Panc1 (cell line): ENCODE data around the gene MAP1LC3A. TPM values are rescaled to one million over a fixed set of nuclear protein-coding genes. Genes with fewer than 3 reads are reported as not detected.

Source experiments
- ATAC-seq: fragments of 200-7000 bp; cut with Tn5 transposase; 2 replicates; pipeline ENCODE4 v1.9.1; 2020; ENCODE audit warnings: mild to moderate bottlenecking, moderate library complexity
- BruUV-seq: library from RNA; stranded (reverse); fragments of 400-500 nt; replicated peaks from 2 replicates; lab custom pipeline; 2021; lab: Mats Ljungman, UMichigan
- CTCF ChIA-PET: fragments of 300-600 bp; sonication (Branson Sonifier 250); formaldehyde crosslinking; loops from one replicate; lab custom pipeline; 2022; ENCODE audit warnings: antibody characterized with exemption; lab: Charles Lee
- POLR2A ChIA-PET: fragments of 300-600 bp; sonication (Branson Sonifier 250); formaldehyde crosslinking; loops from one replicate; lab custom pipeline; 2022; ENCODE audit warnings: antibody characterized with exemption; lab: Charles Lee
- DNase-seq: peaks from one replicate; pipeline ENCODE4 v3.0.0-alpha.2; 2010; ENCODE audit warnings: low read depth, low spot score
- H3K27ac ChIP-seq: 2 replicates; pipeline ENCODE4 v1.5.1; 2011; ENCODE audit warnings: mild to moderate bottlenecking, low read length, inconsistent platforms
- H3K27me3 ChIP-seq: fragments of 200-500 bp; sonication (Bioruptor generic); 2 replicates; pipeline ENCODE4 v1.6.0; 2014; ENCODE audit warnings: low read length, inconsistent platforms; ENCODE audit not compliant: control insufficient read depth, insufficient read depth
- H3K36me3 ChIP-seq: fragments of 200-500 bp; sonication (Bioruptor generic); 2 replicates; pipeline ENCODE4 v1.5.1; 2014; ENCODE audit warnings: inconsistent platforms, mild to moderate bottlenecking, low read length, moderate library complexity; ENCODE audit not compliant: control insufficient read depth, insufficient read depth
- H3K4me1 ChIP-seq: 2 replicates; pipeline ENCODE4 v1.5.1; 2011; ENCODE audit warnings: inconsistent platforms, mild to moderate bottlenecking, low read length, moderate library complexity; ENCODE audit not compliant: control insufficient read depth, insufficient read depth
- H3K4me3 ChIP-seq, 2 experiments: 2 replicates each; pipeline ENCODE4 v1.5.1; 2011 to 2012; ENCODE audit warnings: low read depth in 2 of 2, low read length in 2 of 2, mild to moderate bottlenecking in 2 of 2, inconsistent platforms in 1 of 2, moderate library complexity in 1 of 2
- H3K9me3 ChIP-seq: fragments of 200-500 bp; sonication (Bioruptor generic); 2 replicates; pipeline ENCODE4 v1.5.1; 2014; ENCODE audit warnings: low read depth, mild to moderate bottlenecking, inconsistent platforms, low read length, moderate library complexity; ENCODE audit not compliant: control insufficient read depth, insufficient read depth
- POLR2AphosphoS5 ChIP-seq: IDR thresholded peaks from 2 replicates; pipeline ENCODE4 v1.6.1; 2012; ENCODE audit warnings: mild to moderate bottlenecking, low read depth, low read length, moderate library complexity
- SIN3A ChIP-seq: IDR thresholded peaks from 2 replicates; pipeline ENCODE4 v1.6.1; 2012; ENCODE audit warnings: low read depth, mild to moderate bottlenecking, low read length, moderate library complexity, borderline replicate concordance; ENCODE audit not compliant: insufficient read depth
- TCF7L2 ChIP-seq: IDR thresholded peaks from 2 replicates; pipeline ENCODE4 v1.6.1; 2011; ENCODE audit warnings: mild to moderate bottlenecking, low read depth, low read length, inconsistent platforms
- in situ Hi-C: cut with HindIII; loops from 2 replicates; pipeline ENCODE4 v1.10.0; 2016; ENCODE audit warnings: low sequenced_read_pairs, low pct_unique_long_range_greater_than_20kb
- intact Hi-C: fragments of 100-400 bp; cut with micrococcal nuclease; formaldehyde crosslinking; loops from one replicate; pipeline ENCODE4 v1.10.0; 2022; ENCODE audit not compliant: unreplicated experiment
- total RNA-seq: library from RNA; stranded (reverse); gene quantifications from one replicate; pipeline ENCODE4 v1.2.1, GENCODE V29; 2021; ENCODE audit not compliant: unreplicated experiment
- TF ChIP-seq, protein P1 (sequence below): fragments of 450-650 bp; IDR thresholded peaks from 2 replicates; pipeline ENCODE4 v1.5.1; 2017; ENCODE audit warnings: mild to moderate bottlenecking
- TF ChIP-seq, protein P2 (sequence below), 2 experiments: IDR thresholded peaks; 2 replicates each; pipeline ENCODE4 v1.6.1; 2011 to 2012; ENCODE audit warnings: low read depth in 2 of 2, control low read depth in 1 of 2, low read length in 1 of 2, mild to moderate bottlenecking in 1 of 2, moderate library complexity in 1 of 2; ENCODE audit not compliant: insufficient read depth in 1 of 2

Gene MAP1LC3A
- total RNA-seq, 1 experiment from 2014 or later, result 25.1 TPM

- H3K27me3 ChIP-seq, result no peaks in the 10 kb centered on the region
- H3K9me3 ChIP-seq, result no peaks in the 10 kb centered on the region
- no peak overlapping the region for H3K27ac ChIP-seq
- no TSS peak for BruUV-seq
- peaks cover 12% of the 10 kb centered on the region; the same call in 1 of the 2 replicates for H3K36me3 ChIP-seq
- ChIA-PET POLR2A (no interaction called here), CTCF (interaction anchor here (0.6 kb wide), 1 partner anchor 143 kb away, joined by 3 read pairs; no protein-coding TSS in a partner anchor)
- peaks cover 22% of the 10 kb centered on the region for H3K4me1 ChIP-seq
- DNase-seq (no peak), ATAC-seq (no peak)
- in situ Hi-C loops (no loop called here), intact Hi-C loops (no loop called here)
- TF ChIP-seq POLR2AphosphoS5, result no peak
- TF ChIP-seq TCF7L2, result no peak
- TF ChIP-seq SIN3A, result no peak
- TF ChIP-seq, protein P1, sequence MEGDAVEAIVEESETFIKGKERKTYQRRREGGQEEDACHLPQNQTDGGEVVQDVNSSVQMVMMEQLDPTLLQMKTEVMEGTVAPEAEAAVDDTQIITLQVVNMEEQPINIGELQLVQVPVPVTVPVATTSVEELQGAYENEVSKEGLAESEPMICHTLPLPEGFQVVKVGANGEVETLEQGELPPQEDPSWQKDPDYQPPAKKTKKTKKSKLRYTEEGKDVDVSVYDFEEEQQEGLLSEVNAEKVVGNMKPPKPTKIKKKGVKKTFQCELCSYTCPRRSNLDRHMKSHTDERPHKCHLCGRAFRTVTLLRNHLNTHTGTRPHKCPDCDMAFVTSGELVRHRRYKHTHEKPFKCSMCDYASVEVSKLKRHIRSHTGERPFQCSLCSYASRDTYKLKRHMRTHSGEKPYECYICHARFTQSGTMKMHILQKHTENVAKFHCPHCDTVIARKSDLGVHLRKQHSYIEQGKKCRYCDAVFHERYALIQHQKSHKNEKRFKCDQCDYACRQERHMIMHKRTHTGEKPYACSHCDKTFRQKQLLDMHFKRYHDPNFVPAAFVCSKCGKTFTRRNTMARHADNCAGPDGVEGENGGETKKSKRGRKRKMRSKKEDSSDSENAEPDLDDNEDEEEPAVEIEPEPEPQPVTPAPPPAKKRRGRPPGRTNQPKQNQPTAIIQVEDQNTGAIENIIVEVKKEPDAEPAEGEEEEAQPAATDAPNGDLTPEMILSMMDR, result no peak
- TF ChIP-seq, protein P2, sequence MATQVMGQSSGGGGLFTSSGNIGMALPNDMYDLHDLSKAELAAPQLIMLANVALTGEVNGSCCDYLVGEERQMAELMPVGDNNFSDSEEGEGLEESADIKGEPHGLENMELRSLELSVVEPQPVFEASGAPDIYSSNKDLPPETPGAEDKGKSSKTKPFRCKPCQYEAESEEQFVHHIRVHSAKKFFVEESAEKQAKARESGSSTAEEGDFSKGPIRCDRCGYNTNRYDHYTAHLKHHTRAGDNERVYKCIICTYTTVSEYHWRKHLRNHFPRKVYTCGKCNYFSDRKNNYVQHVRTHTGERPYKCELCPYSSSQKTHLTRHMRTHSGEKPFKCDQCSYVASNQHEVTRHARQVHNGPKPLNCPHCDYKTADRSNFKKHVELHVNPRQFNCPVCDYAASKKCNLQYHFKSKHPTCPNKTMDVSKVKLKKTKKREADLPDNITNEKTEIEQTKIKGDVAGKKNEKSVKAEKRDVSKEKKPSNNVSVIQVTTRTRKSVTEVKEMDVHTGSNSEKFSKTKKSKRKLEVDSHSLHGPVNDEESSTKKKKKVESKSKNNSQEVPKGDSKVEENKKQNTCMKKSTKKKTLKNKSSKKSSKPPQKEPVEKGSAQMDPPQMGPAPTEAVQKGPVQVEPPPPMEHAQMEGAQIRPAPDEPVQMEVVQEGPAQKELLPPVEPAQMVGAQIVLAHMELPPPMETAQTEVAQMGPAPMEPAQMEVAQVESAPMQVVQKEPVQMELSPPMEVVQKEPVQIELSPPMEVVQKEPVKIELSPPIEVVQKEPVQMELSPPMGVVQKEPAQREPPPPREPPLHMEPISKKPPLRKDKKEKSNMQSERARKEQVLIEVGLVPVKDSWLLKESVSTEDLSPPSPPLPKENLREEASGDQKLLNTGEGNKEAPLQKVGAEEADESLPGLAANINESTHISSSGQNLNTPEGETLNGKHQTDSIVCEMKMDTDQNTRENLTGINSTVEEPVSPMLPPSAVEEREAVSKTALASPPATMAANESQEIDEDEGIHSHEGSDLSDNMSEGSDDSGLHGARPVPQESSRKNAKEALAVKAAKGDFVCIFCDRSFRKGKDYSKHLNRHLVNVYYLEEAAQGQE (IDR thresholded peaks at IDR 0.05; ENCODE audit: insufficient read depth in 1 of 2, low read depth in 2 of 2, low read length in 1 of 2), result no peak
- no peak overlapping the region for H3K4me3 ChIP-seq
These were observed 28.2 kb upstream of the MAP1LC3A start for GRCh38 chr20:34530342-34530741.

DNA sequence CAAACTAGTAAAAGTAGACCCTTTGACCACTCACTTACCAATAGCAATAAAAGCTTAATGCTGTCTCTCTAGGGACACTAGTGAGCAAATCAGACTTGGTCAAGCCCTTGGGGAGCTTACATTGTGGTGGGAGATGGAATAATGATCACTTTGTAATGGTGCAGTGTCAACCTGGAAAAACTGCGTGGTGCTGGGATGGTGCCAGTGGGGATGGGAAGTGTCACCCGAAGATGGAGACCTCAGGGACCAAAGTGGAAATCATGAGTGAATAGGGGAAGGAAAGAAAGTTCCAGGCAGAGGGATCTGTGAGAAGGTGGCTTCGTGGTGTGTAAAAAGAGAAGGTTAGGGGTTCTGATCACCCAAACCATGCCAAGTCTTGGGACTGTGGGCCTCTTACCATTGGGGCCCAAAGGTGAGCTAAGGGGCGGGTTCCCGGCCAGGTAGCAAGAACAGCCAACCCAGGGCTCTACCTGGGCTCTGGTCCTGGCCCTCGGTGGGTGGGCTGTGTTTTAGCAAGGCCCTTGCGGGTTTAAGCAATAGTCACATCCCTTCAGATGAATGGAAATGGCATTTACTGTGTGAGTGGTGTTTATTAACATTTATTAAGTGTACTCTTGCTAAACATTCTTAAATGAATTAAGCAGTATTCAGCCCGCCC, 26.8 kb upstream of the MAP1LC3A start:
- in situ Hi-C loops, result no loop called here
- Histone ChIP-seq H3K4me1 (peaks cover 8% of the 10 kb centered on the region), H3K4me3 (no peak overlapping the region), H3K9me3 (no peaks in the 10 kb centered on the region), H3K27ac (no peak overlapping the region), H3K27me3 (no peaks in the 10 kb centered on the region), H3K36me3 (peaks cover 16% of the 10 kb centered on the region; the same call in 1 of the 2 replicates)
- no TSS peak for BruUV-seq
- no peak for TF ChIP-seq SIN3A
- TF ChIP-seq, protein P1, result no peak
- TF ChIP-seq POLR2AphosphoS5, result no peak
- TF ChIP-seq, protein P2 (IDR thresholded peaks at IDR 0.05; ENCODE audit: insufficient read depth in 1 of 2, low read depth in 2 of 2, low read length in 1 of 2), result no peak
- TF ChIP-seq TCF7L2, result no peak
- ChIA-PET POLR2A (no interaction called here), CTCF (interaction anchor here (0.6 kb wide), 1 partner anchor 371 kb away, joined by 3 read pairs; no protein-coding TSS in a partner anchor)
- ATAC-seq, result no peak
- intact Hi-C loops, result no loop called here
- DNase-seq, result no peak
